ENCODE measurements around the gene PRTFDC1. TPM values are rescaled to one million over a fixed set of nuclear protein-coding genes. Genes with fewer than 3 reads are reported as not detected.

Gene PRTFDC1
- total and polyA plus RNA-seq, 2 donors from 2014 or later: 3.8 to 6.1 TPM

- Histone ChIP-seq H3K9me3 (ENCODE audit: control insufficient read depth in 2 of 3, insufficient read depth in 1 of 3, low read length in 3 of 3) (no peaks in the 10 kb centered on the region), H3K36me3 (ENCODE audit: control insufficient read depth in 2 of 3, insufficient read depth in 3 of 3, low read length in 3 of 3) (no peaks in the 10 kb centered on the region), H3K27me3 (ENCODE audit: control insufficient read depth, insufficient read depth, low read length) (no peaks in the 10 kb centered on the region), H3K27ac (ENCODE audit: low read depth in 2 of 2, low read length in 2 of 2) (no peak overlapping the region), H3K9ac (ENCODE audit: low read length in 3 of 3) (no peak overlapping the region), H3K4me1 (ENCODE audit: control insufficient read depth in 2 of 3, insufficient read depth in 2 of 3, low read depth in 1 of 3, low read length in 3 of 3) (no peaks in the 10 kb centered on the region), H3K4me3 (ENCODE audit: low read length in 3 of 3) (no peak overlapping the region)
- no peak for DNase-seq
- no peak for TF ChIP-seq CTCF (IDR thresholded peaks at IDR 0.05; ENCODE audit: borderline replicate concordance, extremely low read depth, insufficient read depth)
- intact Hi-C loops (cut with DNase I): no loop called here
- FAIRE-seq: no peak
Observed at GRCh38 chr10:24893127-24893526, 59.3 kb downstream of the PRTFDC1 start.

- H3K27me3 ChIP-seq (ENCODE audit: control insufficient read depth, insufficient read depth, low read length): no peaks in the 10 kb centered on the region
Observed at GRCh38 chr10:24891823-24892222, 60.6 kb downstream of the PRTFDC1 start.

GRCh38 chr10:24889639-24890038 lies 62.8 kb downstream of the PRTFDC1 start:
- intact Hi-C loops (cut with DNase I): no loop called here
- H3K4me1 ChIP-seq (ENCODE audit: control insufficient read depth in 2 of 3, insufficient read depth in 2 of 3, low read depth in 1 of 3, low read length in 3 of 3): no peaks in the 10 kb centered on the region
- DNase-seq: no peak
- H3K27ac ChIP-seq (ENCODE audit: low read depth in 2 of 2, low read length in 2 of 2): no peak overlapping the region
- H3K4me3 ChIP-seq (ENCODE audit: low read length in 3 of 3): no peak overlapping the region
- H3K27me3 ChIP-seq (ENCODE audit: control insufficient read depth, insufficient read depth, low read length): no peaks in the 10 kb centered on the region
- no peaks in the 10 kb centered on the region for H3K36me3 ChIP-seq (ENCODE audit: control insufficient read depth in 2 of 3, insufficient read depth in 3 of 3, low read length in 3 of 3)
- FAIRE-seq: no peak
- TF ChIP-seq CTCF (IDR thresholded peaks at IDR 0.05; ENCODE audit: borderline replicate concordance, extremely low read depth, insufficient read depth): no peak
- H3K9me3 ChIP-seq (ENCODE audit: control insufficient read depth in 2 of 3, insufficient read depth in 1 of 3, low read length in 3 of 3): no peaks in the 10 kb centered on the region
- H3K9ac ChIP-seq (ENCODE audit: low read length in 3 of 3): no peak overlapping the region

More at GRCh38 chr10:24891823-24892222, 60.6 kb downstream of the PRTFDC1 start:
- intact Hi-C loops (cut with DNase I): no loop called here
- Histone ChIP-seq H3K36me3 (ENCODE audit: control insufficient read depth in 2 of 3, insufficient read depth in 3 of 3, low read length in 3 of 3) (no peaks in the 10 kb centered on the region), H3K4me1 (ENCODE audit: control insufficient read depth in 2 of 3, insufficient read depth in 2 of 3, low read depth in 1 of 3, low read length in 3 of 3) (no peaks in the 10 kb centered on the region), H3K9me3 (ENCODE audit: control insufficient read depth in 2 of 3, insufficient read depth in 1 of 3, low read length in 3 of 3) (no peaks in the 10 kb centered on the region), H3K9ac (ENCODE audit: low read length in 3 of 3) (no peak overlapping the region), H3K4me3 (ENCODE audit: low read length in 3 of 3) (no peak overlapping the region), H3K27ac (ENCODE audit: low read depth in 2 of 2, low read length in 2 of 2) (no peak overlapping the region)
- DNase-seq (peak in 2 of 5 donors; percentile 27 to 53), FAIRE-seq (no peak)
- TF ChIP-seq CTCF (IDR thresholded peaks at IDR 0.05; ENCODE audit: borderline replicate concordance, extremely low read depth, insufficient read depth): no peak

- no peak for TF ChIP-seq CTCF (IDR thresholded peaks at IDR 0.05; ENCODE audit: borderline replicate concordance, extremely low read depth, insufficient read depth)
- Histone ChIP-seq H3K36me3 (ENCODE audit: control insufficient read depth in 2 of 3, insufficient read depth in 3 of 3, low read length in 3 of 3) (no peaks in the 10 kb centered on the region), H3K9me3 (ENCODE audit: control insufficient read depth in 2 of 3, insufficient read depth in 1 of 3, low read length in 3 of 3) (no peaks in the 10 kb centered on the region), H3K4me3 (ENCODE audit: low read length in 3 of 3) (no peak overlapping the region), H3K4me1 (ENCODE audit: control insufficient read depth in 2 of 3, insufficient read depth in 2 of 3, low read depth in 1 of 3, low read length in 3 of 3) (no peaks in the 10 kb centered on the region), H3K9ac (ENCODE audit: low read length in 3 of 3) (no peak overlapping the region), H3K27me3 (ENCODE audit: control insufficient read depth, insufficient read depth, low read length) (no peaks in the 10 kb centered on the region), H3K27ac (ENCODE audit: low read depth in 2 of 2, low read length in 2 of 2) (no peak overlapping the region)
- intact Hi-C loops (cut with DNase I): no loop called here
- FAIRE-seq: no peak
- no peak for DNase-seq
Observed at GRCh38 chr10:24887855-24888231, 64.6 kb downstream of the PRTFDC1 start.
